ENCODE results near the gene ZNF580.

Gene ZNF580

GRCh38 chr19:55640577-55641425, at the start of gene ZNF580:
Gene ZNF580, plus strand, starts transcription at chr19:55641002. Its CDS starts 1,507 bp downstream, at chr19:55642509.
- peaks cover 21% of the 10 kb centered on the region for H3K36me3 ChIP-seq
- TF ChIP-seq CTCF (IDR thresholded peaks at IDR 0.05) = no peak
- H3K9me3 ChIP-seq = no peaks in the 10 kb centered on the region
- peak within 1 kb of the TSS; percentile 83 for H3K27ac ChIP-seq
- peak within 1 kb of the TSS; percentile 73 to 96 for H3K4me3 ChIP-seq (ENCODE audit: low read depth in 1 of 2, low read length in 1 of 2)
- peaks cover 36% of the 10 kb centered on the region for H3K27me3 ChIP-seq
- H3K4me1 ChIP-seq (ENCODE audit: control insufficient read depth in 1 of 2, insufficient read depth in 1 of 2, low read depth in 1 of 2, low read length in 1 of 2) = peaks cover 53 to 66% of the 10 kb centered on the region in 2 experiments

- Histone ChIP-seq H3K27me3 (peaks cover 24% of the 10 kb centered on the region), H3K36me3 (peaks cover 18% of the 10 kb centered on the region), H3K9me3 (no peaks in the 10 kb centered on the region), H3K4me3 (ENCODE audit: low read depth in 1 of 2, low read length in 1 of 2) (no peak overlapping the region), H3K27ac (no peak overlapping the region), H3K4me1 (ENCODE audit: control insufficient read depth in 1 of 2, insufficient read depth in 1 of 2, low read depth in 1 of 2, low read length in 1 of 2) (peaks cover 5 to 8% of the 10 kb centered on the region in 2 experiments)
- no peak for TF ChIP-seq CTCF (IDR thresholded peaks at IDR 0.05)
Observed at GRCh38 chr19:55591555-55591954, 49.2 kb upstream of the ZNF580 start.

GRCh38 chr19:55592391-55593090, 48.3 kb upstream of the ZNF580 start:
- Histone ChIP-seq H3K4me1 (ENCODE audit: control insufficient read depth in 1 of 2, insufficient read depth in 1 of 2, low read depth in 1 of 2, low read length in 1 of 2) (peaks cover 0 to under 1% of the 10 kb centered on the region in 2 experiments), H3K27me3 (peaks cover 14% of the 10 kb centered on the region), H3K9me3 (no peaks in the 10 kb centered on the region), H3K4me3 (ENCODE audit: low read depth in 1 of 2, low read length in 1 of 2) (no peak overlapping the region), H3K36me3 (peaks cover 18% of the 10 kb centered on the region), H3K27ac (no peak overlapping the region)
- TF ChIP-seq CTCF (IDR thresholded peaks at IDR 0.05) = no peak

- no peak for TF ChIP-seq CTCF (IDR thresholded peaks at IDR 0.05)
- peaks cover 7% of the 10 kb centered on the region for H3K27me3 ChIP-seq
- H3K9me3 ChIP-seq = no peaks in the 10 kb centered on the region
- no peak overlapping the region for H3K27ac ChIP-seq
- H3K4me3 ChIP-seq (ENCODE audit: low read depth in 1 of 2, low read length in 1 of 2) = no peak overlapping the region
- H3K4me1 ChIP-seq (ENCODE audit: control insufficient read depth in 1 of 2, insufficient read depth in 1 of 2, low read depth in 1 of 2, low read length in 1 of 2) = no peaks in the 10 kb centered on the region
- peaks cover 18% of the 10 kb centered on the region for H3K36me3 ChIP-seq
Observed at GRCh38 chr19:55593096-55593772, 47.6 kb upstream of the ZNF580 start.

GRCh38 chr19:55594996-55595545, 45.7 kb upstream of the ZNF580 start:
- no peaks in the 10 kb centered on the region for H3K9me3 ChIP-seq
- H3K27me3 ChIP-seq = no peaks in the 10 kb centered on the region
- H3K4me3 ChIP-seq (ENCODE audit: low read depth in 1 of 2, low read length in 1 of 2) = no peak overlapping the region
- TF ChIP-seq CTCF (IDR thresholded peaks at IDR 0.05) = no peak
- peaks cover 0 to 5% of the 10 kb centered on the region in 2 experiments for H3K4me1 ChIP-seq (ENCODE audit: control insufficient read depth in 1 of 2, insufficient read depth in 1 of 2, low read depth in 1 of 2, low read length in 1 of 2)
- peaks cover 18% of the 10 kb centered on the region for H3K36me3 ChIP-seq
- no peak overlapping the region for H3K27ac ChIP-seq

Data from neutrophil (primary cell).